HCT116 (cell line): ENCODE data around the gene DNAJC28.

Experiments
- CTCF ChIP-seq, 3 experiments: fragments of 200-600 bp in 1 of 3; sonication (generic) in 1 of 3; IDR thresholded peaks in 2 of 3; conservative IDR thresholded peaks in 1 of 3; 2 replicates each; pipeline ENCODE4 v1.5.1; 2012 to 2017; ENCODE audit warnings: low read depth in 2 of 3, low read length in 2 of 3, antibody characterized with exemption in 1 of 3, borderline replicate concordance in 1 of 3, control low read depth in 1 of 3, mild to moderate bottlenecking in 1 of 3, mixed read lengths in 1 of 3, mixed run types in 1 of 3, moderate library complexity in 1 of 3; ENCODE audit not compliant: insufficient read depth in 1 of 3
- EZH2 ChIP-seq: fragments of 200-600 bp; sonication (generic); IDR thresholded peaks from 2 replicates; pipeline ENCODE4 v1.6.1; 2017; ENCODE audit warnings: antibody characterized with exemption, mixed run types
- EZH2phosphoT487 ChIP-seq: fragments of 200-600 bp; IDR thresholded peaks from 2 replicates; pipeline ENCODE4 v1.6.1; 2018; ENCODE audit warnings: antibody characterized with exemption, borderline replicate concordance
- JUND ChIP-seq: IDR thresholded peaks from 2 replicates; pipeline ENCODE4 v1.6.1; 2012
- MAX ChIP-seq: IDR thresholded peaks from 2 replicates; pipeline ENCODE4 v1.6.1; 2012
- POLR2A ChIP-seq: IDR thresholded peaks from 2 replicates; pipeline ENCODE4 v1.7.0; 2011; ENCODE audit warnings: borderline replicate concordance; ENCODE audit not compliant: insufficient read depth, insufficient read length; ENCODE audit errors: extremely low read depth
- POLR2AphosphoS5 ChIP-seq: IDR thresholded peaks from 2 replicates; pipeline ENCODE4 v1.6.1; 2011; ENCODE audit warnings: mild to moderate bottlenecking, low read depth, low read length, moderate library complexity
- SIN3A ChIP-seq: IDR thresholded peaks from 2 replicates; pipeline ENCODE4 v1.6.1; 2012; ENCODE audit warnings: low read depth
- YY1 ChIP-seq: IDR thresholded peaks from 2 replicates; pipeline ENCODE4 v1.6.1; 2011; ENCODE audit warnings: low read length, low read depth, moderate library complexity, mild to moderate bottlenecking; ENCODE audit not compliant: insufficient replicate concordance; ENCODE audit errors: extremely low read depth
- ZBTB33 ChIP-seq: IDR thresholded peaks from 2 replicates; pipeline ENCODE4 v1.6.1; 2011; ENCODE audit warnings: mild to moderate bottlenecking, low read length, moderate library complexity; ENCODE audit not compliant: insufficient replicate concordance; ENCODE audit errors: extremely low read depth

DNA sequence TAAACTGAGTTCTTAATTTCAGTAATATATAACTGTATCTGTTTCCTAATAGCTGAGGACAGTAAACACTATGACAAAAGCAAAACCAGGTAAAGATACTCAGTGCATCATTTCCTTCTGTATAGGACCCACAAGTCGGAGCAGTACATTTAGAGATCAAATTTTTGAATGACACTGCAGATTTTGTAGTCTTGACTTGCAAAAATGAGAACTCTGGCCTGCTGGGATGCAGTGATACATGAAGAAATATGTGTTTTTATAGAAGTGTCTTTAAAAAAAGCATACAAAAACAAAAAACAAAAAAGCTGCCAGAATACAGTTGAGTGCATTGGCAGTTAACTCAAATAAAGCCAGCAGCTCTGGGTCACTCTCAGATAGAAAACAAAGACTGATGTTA is 31.4 kb upstream of the DNAJC28 start:
- TF ChIP-seq CTCF (IDR thresholded peaks at IDR 0.05 in 2 of 3, conservative IDR thresholded peaks at IDR 0.05 in 1 of 3; ENCODE audit: borderline replicate concordance in 1 of 3, insufficient read depth in 1 of 3, low read depth in 2 of 3, low read length in 2 of 3), result no peak
- TF ChIP-seq ZBTB33, result no peak
- TF ChIP-seq POLR2AphosphoS5, result no peak
- TF ChIP-seq POLR2A, result no peak
- TF ChIP-seq MAX, result no peak
- no peak for TF ChIP-seq EZH2phosphoT487
- TF ChIP-seq YY1, result no peak
- TF ChIP-seq EZH2, result no peak
- TF ChIP-seq SIN3A, result no peak
- TF ChIP-seq JUND, result no peak
